Measurements from ENCODE around the gene PILRB. TPM values are rescaled to one million over a fixed set of nuclear protein-coding genes. Genes with fewer than 3 reads are reported as not detected.

PILRB gene
- total RNA-seq, 4 donors from 2014 or later, result 80.0 to 239 (median 113) TPM

GRCh38 chr7:100370746-100371145 lies 12.8 kb downstream of the PILRB start:
- WGBS, 2 donors (ENCODE audit: low coverage in 1 of 2), result 87% methylated on average over 6 of the region's 6 CpGs; no CpG with 5 or more reads in 1 of the 2 donors
- Histone ChIP-seq H3K36me3 (no peaks in the 10 kb centered on the region), H3K27me3 (no peaks in the 10 kb centered on the region), H3K4me1 (peaks cover 0 to 9% (median 0%) of the 10 kb centered on the region in 4 donors), H3K4me3 (no peak overlapping the region), H3K27ac (no peak overlapping the region), H3K9me3 (no peaks in the 10 kb centered on the region)
- DNase-seq, result no peak
- intact Hi-C loops (cut with DNase I; ENCODE audit: low total_unique reads), result no loop called here
- TF ChIP-seq POLR2AphosphoS5 (IDR thresholded peaks at IDR 0.05) (no peak), POLR2A (IDR thresholded peaks at IDR 0.05) (no peak), CTCF (IDR thresholded peaks at IDR 0.05) (no peak), EP300 (IDR thresholded peaks at IDR 0.05; ENCODE audit: low read depth) (no peak)
- in situ Hi-C loops (cut with MboI; ENCODE audit: low pct_ligation_motif_present in 1 of 4, low pct_unique_long_range_greater_than_20kb in 1 of 4, low sequenced_read_pairs in 3 of 4), result no loop called here

GRCh38 chr7:100371561-100372171 lies 13.7 kb downstream of the PILRB start:
- no peak overlapping the region for H3K27ac ChIP-seq
- no peak overlapping the region for H3K4me3 ChIP-seq

GRCh38 chr7:100372256-100372655 lies 14.3 kb downstream of the PILRB start:
- no peak for DNase-seq
- Histone ChIP-seq H3K36me3 (no peaks in the 10 kb centered on the region), H3K9me3 (no peaks in the 10 kb centered on the region), H3K27ac (peak overlapping the region in 2 of 4 donors; percentile 29 to 43), H3K4me3 (no peak overlapping the region), H3K27me3 (no peaks in the 10 kb centered on the region), H3K4me1 (peaks cover 0 to 5% (median 0%) of the 10 kb centered on the region in 4 donors)
- in situ Hi-C loops (cut with MboI; ENCODE audit: low pct_ligation_motif_present in 1 of 4, low pct_unique_long_range_greater_than_20kb in 1 of 4, low sequenced_read_pairs in 3 of 4) (no loop called here), intact Hi-C loops (cut with DNase I; ENCODE audit: low total_unique reads) (no loop called here)
- WGBS, 2 donors (ENCODE audit: low coverage in 1 of 2), result 53% methylated on average over 8 of the region's 8 CpGs; no CpG with 5 or more reads in 1 of the 2 donors
- TF ChIP-seq EP300 (IDR thresholded peaks at IDR 0.05; ENCODE audit: low read depth), result no peak
- TF ChIP-seq POLR2AphosphoS5 (IDR thresholded peaks at IDR 0.05), result no peak
- TF ChIP-seq POLR2A (IDR thresholded peaks at IDR 0.05), result no peak
- no peak for TF ChIP-seq CTCF (IDR thresholded peaks at IDR 0.05)

More at GRCh38 chr7:100371561-100372171, 13.7 kb downstream of the PILRB start:
- DNase-seq, result no peak
- peaks cover 0 to 5% (median 0%) of the 10 kb centered on the region in 4 donors for H3K4me1 ChIP-seq
- no peaks in the 10 kb centered on the region for H3K9me3 ChIP-seq
- no peaks in the 10 kb centered on the region for H3K36me3 ChIP-seq
- H3K27me3 ChIP-seq, result no peaks in the 10 kb centered on the region
- TF ChIP-seq POLR2AphosphoS5 (IDR thresholded peaks at IDR 0.05), result no peak
- TF ChIP-seq CTCF (IDR thresholded peaks at IDR 0.05), result no peak
- no peak for TF ChIP-seq EP300 (IDR thresholded peaks at IDR 0.05; ENCODE audit: low read depth)
- TF ChIP-seq POLR2A (IDR thresholded peaks at IDR 0.05), result no peak
- in situ Hi-C loops (cut with MboI; ENCODE audit: low pct_ligation_motif_present in 1 of 4, low pct_unique_long_range_greater_than_20kb in 1 of 4, low sequenced_read_pairs in 3 of 4), result no loop called here
- 78 to 80% methylated on average over 1 to 6 of the region's 7 CpGs for whole genome bisulfite sequencing, 2 donors (ENCODE audit: low coverage in 1 of 2)
- intact Hi-C loops (cut with DNase I; ENCODE audit: low total_unique reads), result no loop called here

GRCh38 chr7:100372694-100373093 lies 14.8 kb downstream of the PILRB start:
- 57% methylated on average over 6 of the region's 6 CpGs; no CpG with 5 or more reads in 1 of the 2 donors for WGBS, 2 donors (ENCODE audit: low coverage in 1 of 2)
- Histone ChIP-seq H3K36me3 (no peaks in the 10 kb centered on the region), H3K27ac (peak overlapping the region in 3 of 4 donors; percentile 21 to 43 (median 29)), H3K9me3 (no peaks in the 10 kb centered on the region), H3K4me3 (no peak overlapping the region), H3K27me3 (no peaks in the 10 kb centered on the region), H3K4me1 (peaks cover 0 to 5% (median 0%) of the 10 kb centered on the region in 4 donors)
- in situ Hi-C loops (cut with MboI; ENCODE audit: low pct_ligation_motif_present in 1 of 4, low pct_unique_long_range_greater_than_20kb in 1 of 4, low sequenced_read_pairs in 3 of 4) (no loop called here), intact Hi-C loops (cut with DNase I; ENCODE audit: low total_unique reads) (no loop called here)
- DNase-seq, result no peak
- TF ChIP-seq POLR2A (IDR thresholded peaks at IDR 0.05), result no peak
- no peak for TF ChIP-seq EP300 (IDR thresholded peaks at IDR 0.05; ENCODE audit: low read depth)
- TF ChIP-seq CTCF (IDR thresholded peaks at IDR 0.05), result no peak
- no peak for TF ChIP-seq POLR2AphosphoS5 (IDR thresholded peaks at IDR 0.05)

All from transverse colon (tissue), 4 donors.